ENCODE measurements around the gene TMPRSS3. TPM values are rescaled to one million over a fixed set of nuclear protein-coding genes. Genes with fewer than 3 reads are reported as not detected.
A peak's percentile ranks its signal among the peaks of the same experiment; 100 is the strongest.

TMPRSS3 gene
- total RNA-seq, 2 donors from 2014 or later, result 9.8 to 68.6 TPM

- ATAC-seq (peak in 1 of 2 donors; percentile 47), DNase-seq (ENCODE audit: low spot score in 2 of 2) (no peak)
- Mint-ChIP-seq H3K27ac (no peak overlapping the region), H3K9me3 (peaks cover 0 to 9% of the 10 kb centered on the region in 2 donors), H3K36me3 (no peaks in the 10 kb centered on the region)
These were observed 35.5 kb downstream of the TMPRSS3 start for GRCh38 chr21:42360317-42360716.

- ATAC-seq, result no peak
- Mint-ChIP-seq H3K27ac (no peak overlapping the region), H3K9me3 (peaks cover 9 to 14% of the 10 kb centered on the region in 2 donors), H3K36me3 (peaks cover 0 to 9% of the 10 kb centered on the region in 2 donors)
- no peak for DNase-seq (ENCODE audit: low spot score in 2 of 2)
These were observed 36.9 kb downstream of the TMPRSS3 start for GRCh38 chr21:42358937-42359336.

- no peak for DNase-seq (ENCODE audit: low spot score in 2 of 2)
- H3K9me3 Mint-ChIP-seq, result peaks cover 14 to 20% of the 10 kb centered on the region in 2 donors
- H3K36me3 Mint-ChIP-seq, result peaks cover 0 to 13% of the 10 kb centered on the region in 2 donors
- ATAC-seq, result no peak
- H3K27ac Mint-ChIP-seq, result no peak overlapping the region
These were observed 37.6 kb downstream of the TMPRSS3 start for GRCh38 chr21:42358261-42358660.

- Mint-ChIP-seq H3K9me3 (peaks cover 15 to 24% of the 10 kb centered on the region in 2 donors), H3K36me3 (peaks cover 0 to 13% of the 10 kb centered on the region in 2 donors), H3K27ac (no peak overlapping the region)
- no peak for ATAC-seq
- no peak for DNase-seq (ENCODE audit: low spot score in 2 of 2)
These were observed 38.5 kb downstream of the TMPRSS3 start for GRCh38 chr21:42357307-42357706.

GRCh38 chr21:42356650-42357049 lies 39.2 kb downstream of the TMPRSS3 start:
- no peak overlapping the region for H3K27ac Mint-ChIP-seq
- DNase-seq (ENCODE audit: low spot score in 2 of 2) (no peak), ATAC-seq (no peak)
- H3K9me3 Mint-ChIP-seq, result peaks cover 15 to 24% of the 10 kb centered on the region in 2 donors
- peaks cover 0 to 13% of the 10 kb centered on the region in 2 donors for H3K36me3 Mint-ChIP-seq

- no peak for ATAC-seq
- peaks cover 0 to 13% of the 10 kb centered on the region in 2 donors for H3K36me3 Mint-ChIP-seq
- no peak for DNase-seq (ENCODE audit: low spot score in 2 of 2)
- H3K27ac Mint-ChIP-seq, result no peak overlapping the region
- H3K9me3 Mint-ChIP-seq, result peaks cover 15 to 24% of the 10 kb centered on the region in 2 donors
These were observed 39.8 kb downstream of the TMPRSS3 start for GRCh38 chr21:42356046-42356445.

- DNase-seq (ENCODE audit: low spot score in 2 of 2) (no peak), ATAC-seq (no peak)
- H3K36me3 Mint-ChIP-seq, result peaks cover 0 to 13% of the 10 kb centered on the region in 2 donors
- peaks cover 15 to 24% of the 10 kb centered on the region in 2 donors for H3K9me3 Mint-ChIP-seq
- H3K27ac Mint-ChIP-seq, result peak overlapping the region in 1 of 2 donors; percentile 83
These were observed 42.2 kb downstream of the TMPRSS3 start for GRCh38 chr21:42353623-42354022.

- no peak for ATAC-seq
- peak in 1 of 2 donors; percentile 25 for DNase-seq (ENCODE audit: low spot score in 2 of 2)
- peaks cover 0 to 13% of the 10 kb centered on the region in 2 donors for H3K36me3 Mint-ChIP-seq
- H3K9me3 Mint-ChIP-seq, result peaks cover 15 to 23% of the 10 kb centered on the region in 2 donors
- H3K27ac Mint-ChIP-seq, result peak overlapping the region in 1 of 2 donors; percentile 67
These were observed 43.3 kb downstream of the TMPRSS3 start for GRCh38 chr21:42352441-42353095.

GRCh38 chr21:42351626-42352440 lies 44.0 kb downstream of the TMPRSS3 start:
- Mint-ChIP-seq H3K36me3 (peaks cover 0 to 13% of the 10 kb centered on the region in 2 donors), H3K27ac (peak overlapping the region; percentile 50 to 67), H3K9me3 (peaks cover 15 to 16% of the 10 kb centered on the region in 2 donors)
- peak in 1 of 2 donors; percentile 42 for DNase-seq (ENCODE audit: low spot score in 2 of 2)
- no peak for ATAC-seq

GRCh38 chr21:42350927-42351426 lies 44.9 kb downstream of the TMPRSS3 start, which contains the start of gene TFF2:
TSS of gene TFF2 (minus strand) at chr21:42350994. CDS start at chr21:42350957, 37 bp downstream.
- H3K27ac Mint-ChIP-seq, result peak within 1 kb of the TSS in 1 of 2 donors; percentile 50
- no peak for DNase-seq (ENCODE audit: low spot score in 2 of 2)

GRCh38 chr21:42350318-42350910 lies 45.4 kb downstream of the TMPRSS3 start:
- ATAC-seq (no peak), DNase-seq (ENCODE audit: low spot score in 2 of 2) (no peak)
- Mint-ChIP-seq H3K9me3 (peaks cover 15% of the 10 kb centered on the region in 2 donors), H3K36me3 (peaks cover 0 to 13% of the 10 kb centered on the region in 2 donors), H3K27ac (peak overlapping the region in 1 of 2 donors; percentile 50)

More at GRCh38 chr21:42350927-42351426, 44.9 kb downstream of the TMPRSS3 start, which contains the start of gene TFF2:
- no peak for ATAC-seq
- Mint-ChIP-seq H3K36me3 (peaks cover 0 to 13% of the 10 kb centered on the region in 2 donors), H3K9me3 (peaks cover 15% of the 10 kb centered on the region in 2 donors)

- Mint-ChIP-seq H3K36me3 (peaks cover 0 to 8% of the 10 kb centered on the region in 2 donors), H3K9me3 (peaks cover 9 to 10% of the 10 kb centered on the region in 2 donors), H3K27ac (no peak overlapping the region)
- ATAC-seq (no peak), DNase-seq (ENCODE audit: low spot score in 2 of 2) (no peak)
These were observed 46.2 kb downstream of the TMPRSS3 start for GRCh38 chr21:42349420-42350317.

- no peak for DNase-seq (ENCODE audit: low spot score in 2 of 2)
- Mint-ChIP-seq H3K27ac (no peak overlapping the region), H3K36me3 (peaks cover 0 to 3% of the 10 kb centered on the region in 2 donors), H3K9me3 (peaks cover 5 to 9% of the 10 kb centered on the region in 2 donors)
- ATAC-seq, result no peak
These were observed 47.1 kb downstream of the TMPRSS3 start for GRCh38 chr21:42348762-42349161.

- DNase-seq (ENCODE audit: low spot score in 2 of 2) (no peak), ATAC-seq (no peak)
- H3K27ac Mint-ChIP-seq, result peak overlapping the region in 1 of 2 donors; percentile 29
- H3K36me3 Mint-ChIP-seq, result no peaks in the 10 kb centered on the region
- H3K9me3 Mint-ChIP-seq, result no peaks in the 10 kb centered on the region
These were observed 48.1 kb downstream of the TMPRSS3 start for GRCh38 chr21:42347601-42348327.
